Testis (tissue), 2 donors: ENCODE results near the gene POLD4.

ENCODE experiments used
- POLR2A ChIP-seq: fragments of 450-650 bp; IDR thresholded peaks from one replicate; pipeline ENCODE4 v1.6.1; 2017; ENCODE audit warnings: antibody characterized with exemption, mild to moderate bottlenecking, moderate library complexity
- TF ChIP-seq, protein P1 (sequence below), 3 experiments: fragments of 450-650 bp in 2 of 3; fragments of 200-600 bp in 1 of 3; sonication (generic) in 1 of 3; IDR thresholded peaks; one replicate each; pipeline ENCODE4 v1.5.1; 2016 to 2019; ENCODE audit warnings: antibody characterized with exemption in 3 of 3, mild to moderate bottlenecking in 2 of 3, moderate library complexity in 1 of 3

DNA sequence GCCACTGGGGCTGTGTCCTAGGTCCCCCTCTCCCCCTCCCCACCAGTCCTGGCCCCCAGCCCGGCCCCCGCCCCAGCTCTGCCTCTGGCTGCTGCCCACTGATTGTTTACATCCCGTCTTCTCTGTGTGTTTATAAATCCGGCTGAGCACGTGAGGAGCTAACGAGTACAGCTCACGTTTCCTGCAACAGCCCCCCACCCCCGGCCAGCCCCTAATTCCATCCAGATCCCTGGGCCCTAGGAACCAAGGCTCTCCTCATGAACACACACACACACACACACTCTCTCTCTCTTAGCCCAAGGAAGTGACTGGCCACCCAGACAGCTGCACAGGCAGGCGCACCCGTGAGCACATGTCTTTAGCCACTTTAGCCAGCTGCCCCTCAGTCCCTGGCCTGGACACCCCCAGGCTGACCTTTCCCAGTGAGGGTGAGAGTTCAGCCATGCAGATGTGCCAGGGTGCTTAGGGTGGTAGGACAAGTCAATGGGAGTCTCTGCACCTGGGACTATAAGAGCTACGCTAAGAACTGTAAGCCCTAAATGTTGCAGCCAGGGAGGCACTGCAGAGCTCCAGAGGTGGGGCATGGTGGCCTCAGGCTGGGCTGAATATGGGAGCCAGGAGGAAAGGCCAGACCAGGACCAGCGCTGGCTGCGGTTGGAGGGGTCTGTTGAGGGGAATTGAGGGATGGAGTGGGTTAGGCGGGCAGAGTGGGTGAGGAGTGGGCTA lies 17.2 kb upstream of the POLD4 start:
- no peak for TF ChIP-seq POLR2A
- TF ChIP-seq, protein P1, sequence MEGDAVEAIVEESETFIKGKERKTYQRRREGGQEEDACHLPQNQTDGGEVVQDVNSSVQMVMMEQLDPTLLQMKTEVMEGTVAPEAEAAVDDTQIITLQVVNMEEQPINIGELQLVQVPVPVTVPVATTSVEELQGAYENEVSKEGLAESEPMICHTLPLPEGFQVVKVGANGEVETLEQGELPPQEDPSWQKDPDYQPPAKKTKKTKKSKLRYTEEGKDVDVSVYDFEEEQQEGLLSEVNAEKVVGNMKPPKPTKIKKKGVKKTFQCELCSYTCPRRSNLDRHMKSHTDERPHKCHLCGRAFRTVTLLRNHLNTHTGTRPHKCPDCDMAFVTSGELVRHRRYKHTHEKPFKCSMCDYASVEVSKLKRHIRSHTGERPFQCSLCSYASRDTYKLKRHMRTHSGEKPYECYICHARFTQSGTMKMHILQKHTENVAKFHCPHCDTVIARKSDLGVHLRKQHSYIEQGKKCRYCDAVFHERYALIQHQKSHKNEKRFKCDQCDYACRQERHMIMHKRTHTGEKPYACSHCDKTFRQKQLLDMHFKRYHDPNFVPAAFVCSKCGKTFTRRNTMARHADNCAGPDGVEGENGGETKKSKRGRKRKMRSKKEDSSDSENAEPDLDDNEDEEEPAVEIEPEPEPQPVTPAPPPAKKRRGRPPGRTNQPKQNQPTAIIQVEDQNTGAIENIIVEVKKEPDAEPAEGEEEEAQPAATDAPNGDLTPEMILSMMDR (IDR thresholded peaks at IDR 0.05), result no peak
